Measurements from ENCODE around the gene GSN. TPM values are rescaled to one million over a fixed set of nuclear protein-coding genes. Genes with fewer than 3 reads are reported as not detected.

The GSN gene
- total RNA-seq, 1 experiment from 2014 or later, result 278 TPM

GRCh38 chr9:121313458-121314152, 45.6 kb downstream of the GSN start:
- no TSS peak for BruUV-seq (replicated peaks)
- Histone ChIP-seq H3K27ac (ENCODE audit: low read length) (no peak overlapping the region), H3K36me3 (ENCODE audit: control insufficient read depth, insufficient read depth, low read length) (peaks cover 13% of the 10 kb centered on the region), H3K27me3 (ENCODE audit: control insufficient read depth, insufficient read depth, low read length) (no peaks in the 10 kb centered on the region), H3K4me3 (ENCODE audit: low read depth in 2 of 2, low read length in 2 of 2) (no peak overlapping the region), H3K9me3 (ENCODE audit: control insufficient read depth, insufficient read depth, low read depth, low read length) (no peaks in the 10 kb centered on the region), H3K4me1 (ENCODE audit: control insufficient read depth, insufficient read depth, low read length) (no peaks in the 10 kb centered on the region)
- ATAC-seq (no peak), DNase-seq (ENCODE audit: low read depth, low spot score) (no peak)
- ChIA-PET CTCF (no interaction called here), POLR2A (no interaction called here)
- intact Hi-C loops (cut with micrococcal nuclease; ENCODE audit: unreplicated experiment) (no loop called here), in situ Hi-C loops (cut with HindIII; ENCODE audit: low pct_unique_long_range_greater_than_20kb, low sequenced_read_pairs) (no loop called here)
- no peak for TF ChIP-seq REST (IDR thresholded peaks at IDR 0.05; ENCODE audit: insufficient read depth in 1 of 2, low read depth in 2 of 2, low read length in 1 of 2)
- TF ChIP-seq CTCF (IDR thresholded peaks at IDR 0.05), result no peak
- no peak for TF ChIP-seq SIN3A (IDR thresholded peaks at IDR 0.05; ENCODE audit: borderline replicate concordance, insufficient read depth, low read depth, low read length)
- TF ChIP-seq TCF7L2 (IDR thresholded peaks at IDR 0.05; ENCODE audit: low read depth, low read length), result no peak
- no peak for TF ChIP-seq POLR2AphosphoS5 (IDR thresholded peaks at IDR 0.05; ENCODE audit: low read depth, low read length)

- Histone ChIP-seq H3K4me1 (ENCODE audit: control insufficient read depth, insufficient read depth, low read length) (0 out of 2 replicates have a peak, but pooled peaks cover 4% of the 10 kb centered on the region), H3K9me3 (ENCODE audit: control insufficient read depth, insufficient read depth, low read depth, low read length) (no peaks in the 10 kb centered on the region), H3K36me3 (ENCODE audit: control insufficient read depth, insufficient read depth, low read length) (peaks cover 10% of the 10 kb centered on the region), H3K27me3 (ENCODE audit: control insufficient read depth, insufficient read depth, low read length) (no peaks in the 10 kb centered on the region), H3K4me3 (ENCODE audit: low read depth in 2 of 2, low read length in 2 of 2) (no peak overlapping the region), H3K27ac (ENCODE audit: low read length) (no peak overlapping the region)
- intact Hi-C loops (cut with micrococcal nuclease; ENCODE audit: unreplicated experiment) (no loop called here), in situ Hi-C loops (cut with HindIII; ENCODE audit: low pct_unique_long_range_greater_than_20kb, low sequenced_read_pairs) (no loop called here)
- CTCF ChIA-PET, result no interaction called here
- ATAC-seq (no peak), DNase-seq (ENCODE audit: low read depth, low spot score) (no peak)
- BruUV-seq (replicated peaks), result no TSS peak
- TF ChIP-seq SIN3A (IDR thresholded peaks at IDR 0.05; ENCODE audit: borderline replicate concordance, insufficient read depth, low read depth, low read length), result no peak
- no peak for TF ChIP-seq REST (IDR thresholded peaks at IDR 0.05; ENCODE audit: insufficient read depth in 1 of 2, low read depth in 2 of 2, low read length in 1 of 2)
- no peak for TF ChIP-seq TCF7L2 (IDR thresholded peaks at IDR 0.05; ENCODE audit: low read depth, low read length)
- TF ChIP-seq CTCF (IDR thresholded peaks at IDR 0.05), result no peak
- TF ChIP-seq POLR2AphosphoS5 (IDR thresholded peaks at IDR 0.05; ENCODE audit: low read depth, low read length), result no peak
- POLR2A ChIA-PET, result no interaction called here
Observed at GRCh38 chr9:121316378-121316777, 48.4 kb downstream of the GSN start.
